ENCODE measurements around the gene AADACL3. TPM values are rescaled to one million over a fixed set of nuclear protein-coding genes. Genes with fewer than 3 reads are reported as not detected.

The AADACL3 gene
- total and polyA plus RNA-seq, 9 of the 15 experiments (the other 6 are each of a cell fraction or from before 2014, with no cell fraction given), result not detected

- TF ChIP-seq RAD21 (CRISPR knock-in tag; conservative IDR thresholded peaks at IDR 0.05 in 1 of 2, IDR thresholded peaks at IDR 0.05 in 1 of 2) (peak in 1 of 2 experiments; percentile 11; a peak in 1 of 4 replicates), ZNF175 (CRISPR knock-in tag; IDR thresholded peaks at IDR 0.05; ENCODE audit: low read depth) (no peak), SNAPC5 (CRISPR knock-in tag; IDR thresholded peaks at IDR 0.05) (no peak), ARID2 (IDR thresholded peaks at IDR 0.05) (no peak)
Observed at GRCh38 chr1:12760256-12760795, 44.4 kb downstream of the AADACL3 start (continued).

- BruUV-seq (replicated peaks), result no TSS peak
- ChIA-PET CTCF (ENCODE audit: low intra/inter-chr PET ratio) (no interaction called here), POLR2A (no interaction called here)
- no peak for FAIRE-seq
- Histone ChIP-seq H2AFZ (ENCODE audit: low read depth, low read length) (no peak overlapping the region), H3K9me3 (replicated peaks; ENCODE audit: control insufficient read depth, insufficient read depth, low read depth, low read length) (no peaks in the 10 kb centered on the region), H3K27me3 (ENCODE audit: control insufficient read depth in 2 of 2, insufficient read depth in 2 of 2, low read length in 2 of 2) (peaks cover 9 to 47% of the 10 kb centered on the region in 2 experiments; a peak in 3 of 5 replicates), H3K9ac (ENCODE audit: insufficient read depth in 1 of 2, low read depth in 2 of 2, low read length in 2 of 2) (no peak overlapping the region), H3K4me1 (replicated peaks in 1 of 2; ENCODE audit: control insufficient read depth in 2 of 2, insufficient read depth in 2 of 2, low read length in 2 of 2) (no peaks in the 10 kb centered on the region; a peak in 1 of 5 replicates), H3K27ac (ENCODE audit: extremely low read depth, low read depth, low read length) (no peak overlapping the region), H3K36me3 (ENCODE audit: control insufficient read depth, insufficient read depth, low read length) (no peaks in the 10 kb centered on the region), H3K4me3 (no peak overlapping the region), H3K9me1 (ENCODE audit: control insufficient read depth, insufficient read depth, low read length) (no peaks in the 10 kb centered on the region), H4K20me1 (replicated peaks; ENCODE audit: control insufficient read depth, insufficient read depth, low read length) (no peaks in the 10 kb centered on the region), H3K79me2 (ENCODE audit: control insufficient read depth, insufficient read depth, low read length) (no peaks in the 10 kb centered on the region), H3K4me2 (ENCODE audit: insufficient read depth, low read length) (no peak overlapping the region)
- no peak for DNase-seq (ENCODE audit: extremely low read depth in 1 of 4, low spot score in 3 of 4)
- WGBS (ENCODE audit: insufficient coverage, low coverage, missing lambda C conversion rate), result 3% methylated on average over 5 of the region's 5 CpGs
- in situ Hi-C loops (cut with MboI), result no loop called here
- no peak for ATAC-seq
- intact Hi-C loops (cut with micrococcal nuclease), result no loop called here
- no peak for TF ChIP-seq ZBTB17 (CRISPR knock-in tag; IDR thresholded peaks at IDR 0.05)
- no peak for TF ChIP-seq E2F5 (CRISPR knock-in tag; IDR thresholded peaks at IDR 0.05)
- no peak for TF ChIP-seq KAT8 (IDR thresholded peaks at IDR 0.05; ENCODE audit: low read depth)
- TF ChIP-seq SMAD2 (IDR thresholded peaks at IDR 0.05; ENCODE audit: low read depth, low read length), result no peak
- TF ChIP-seq DDX20 (tag; IDR thresholded peaks at IDR 0.05; ENCODE audit: low read depth), result no peak
- TF ChIP-seq SMAD4 (CRISPR knock-in tag; conservative IDR thresholded peaks at IDR 0.05), result no peak
- no peak for TF ChIP-seq HDAC1 (IDR thresholded peaks at IDR 0.05)
- TF ChIP-seq CXXC5 (CRISPR knock-in tag; IDR thresholded peaks at IDR 0.05), result no peak
- TF ChIP-seq MBD2 (IDR thresholded peaks at IDR 0.05; ENCODE audit: borderline replicate concordance, low read depth), result no peak
- no peak for TF ChIP-seq NONO (IDR thresholded peaks at IDR 0.05; ENCODE audit: low read depth in 2 of 2, low read length in 1 of 2)
- TF ChIP-seq ZBTB34 (CRISPR knock-in tag; IDR thresholded peaks at IDR 0.05), result no peak
- TF ChIP-seq XRCC3 (IDR thresholded peaks at IDR 0.05), result no peak
- no peak for TF ChIP-seq MIER1 (IDR thresholded peaks at IDR 0.05; ENCODE audit: low read depth)
Observed at GRCh38 chr1:12761781-12762180, 45.9 kb downstream of the AADACL3 start.
